ENCODE results near the gene ZMYND12.

DNA sequence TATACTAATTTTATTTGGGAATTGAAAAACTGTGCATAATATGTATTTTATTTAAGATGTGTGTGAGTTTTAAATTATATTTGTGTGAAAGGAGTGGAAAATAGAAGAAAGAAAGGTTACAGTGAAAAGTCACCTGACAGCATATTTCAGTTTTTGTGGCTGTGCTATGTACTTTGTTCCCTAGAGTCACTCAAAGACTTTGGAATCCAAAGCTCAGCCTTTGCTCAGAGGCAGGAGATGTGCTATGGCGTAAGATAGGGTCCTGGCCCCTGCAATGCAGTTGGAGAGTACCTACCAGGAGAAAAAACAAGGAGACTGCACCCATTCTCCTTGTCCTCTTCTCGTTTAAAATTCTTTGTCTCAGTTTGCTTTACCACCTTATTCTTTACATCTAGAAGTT, 10.2 kb upstream of the ZMYND12 start:
- TF ChIP-seq REST (IDR thresholded peaks at IDR 0.05; ENCODE audit: insufficient read depth in 1 of 2, low read depth in 2 of 2, low read length in 2 of 2) (no peak), SIN3A (IDR thresholded peaks at IDR 0.05; ENCODE audit: borderline replicate concordance, insufficient read depth, low read length) (no peak), TAF1 (IDR thresholded peaks at IDR 0.05; ENCODE audit: borderline replicate concordance, insufficient read depth, low read length) (no peak), POLR2AphosphoS5 (IDR thresholded peaks at IDR 0.05; ENCODE audit: low read depth, low read length) (no peak), FOXP2 (optimal IDR thresholded peaks at IDR 0.05; ENCODE audit: borderline replicate concordance, extremely low read depth, extremely low read length, insufficient read depth) (no peak)
